H1 (cell line): ENCODE data around the gene TMEM204. TPM values are rescaled to one million over a fixed set of nuclear protein-coding genes. Genes with fewer than 3 reads are reported as not detected.

Source experiments
- CTCF ChIA-PET: fragments of 300-600 bp; sonication (Branson Sonifier 250); formaldehyde crosslinking; loops from one replicate; lab custom pipeline; 2021; ENCODE audit not compliant: partially characterized antibody; lab: Charles Lee
- POLR2A ChIA-PET: fragments of 300-600 bp; sonication (Branson Sonifier 250); formaldehyde crosslinking; loops from one replicate; lab custom pipeline; 2021; ENCODE audit warnings: inconsistent platforms; ENCODE audit not compliant: partially characterized antibody; lab: Charles Lee
- DNase-seq, 2 experiments: peaks; one replicate each; pipeline versions ENCODE4 v3.0.0 to v3.0.0-alpha.2; 2010 to 2022; ENCODE audit warnings: low spot score in 2 of 2, low read depth in 1 of 2, mixed read lengths in 1 of 2
- FAIRE-seq: peaks from 2 replicates; lab custom pipeline; 2011; peaks lifted over from hg19 to GRCh38; lab: Jason Lieb, UNC
- H2AFZ ChIP-seq: 2 replicates; pipeline ENCODE4 v1.8.1; 2012; ENCODE audit warnings: low read length, inconsistent platforms
- H2AK5ac ChIP-seq: 2 replicates; pipeline ENCODE4 v1.6.1; 2013; ENCODE audit warnings: low read depth, low read length
- H2BK120ac ChIP-seq: replicated peaks from 2 replicates; pipeline ENCODE3; 2013; ENCODE audit warnings: low read depth, low read length, inconsistent platforms
- H2BK12ac ChIP-seq: 2 replicates; pipeline ENCODE4 v1.6.1; 2013; ENCODE audit warnings: low read depth, low read length
- H2BK15ac ChIP-seq: 2 replicates; pipeline ENCODE4 v1.6.1; 2013; ENCODE audit warnings: low read length
- H2BK20ac ChIP-seq: 2 replicates; pipeline ENCODE4 v1.6.1; 2013; ENCODE audit warnings: low read length
- H2BK5ac ChIP-seq: 2 replicates; pipeline ENCODE4 v1.6.1; 2013; ENCODE audit warnings: low read depth, low read length
- H3K14ac ChIP-seq: 2 replicates; pipeline ENCODE4 v1.6.1; 2013; ENCODE audit warnings: inconsistent platforms; ENCODE audit not compliant: insufficient read length
- H3K18ac ChIP-seq: 2 replicates; pipeline ENCODE4 v1.6.1; 2013; ENCODE audit warnings: low read length; ENCODE audit errors: extremely low read depth
- H3K23ac ChIP-seq: 2 replicates; pipeline ENCODE4 v1.6.1; 2013; ENCODE audit warnings: inconsistent platforms; ENCODE audit not compliant: insufficient read length
- H3K23me2 ChIP-seq: 2 replicates; pipeline ENCODE4 v1.6.1; 2013; ENCODE audit warnings: low read depth, low read length
- H3K27ac ChIP-seq: 2 replicates; pipeline ENCODE4 v1.6.1; 2011; ENCODE audit warnings: low read depth, low read length, inconsistent platforms
- H3K27me3 ChIP-seq, 4 experiments: replicated peaks in 1 of 4; 1 replicate in 1 of 4; 2 replicates in 3 of 4; pipeline versions ENCODE4 v1.6.1 to v1.8.1; 2011 to 2013; ENCODE audit warnings: low read length in 3 of 4, mild to moderate bottlenecking in 3 of 4, inconsistent platforms in 2 of 4, mixed read lengths in 2 of 4, moderate library complexity in 1 of 4; ENCODE audit not compliant: control insufficient read depth in 3 of 4, insufficient read depth in 3 of 4; ENCODE audit errors: extremely low read depth in 1 of 4
- H3K36me3 ChIP-seq, 4 experiments: 2 replicates each; pipeline versions ENCODE4 v1.6.1 to v1.8.1; 2011 to 2013; ENCODE audit warnings: mild to moderate bottlenecking in 4 of 4, low read length in 3 of 4, moderate library complexity in 2 of 4, control low read depth in 1 of 4, inconsistent platforms in 1 of 4; ENCODE audit not compliant: insufficient read depth in 4 of 4, control insufficient read depth in 2 of 4
- H3K4ac ChIP-seq: replicated peaks from 2 replicates; pipeline ENCODE3; 2013; ENCODE audit warnings: low read length, low read depth, mixed read lengths, inconsistent platforms; ENCODE audit not compliant: insufficient read length
- H3K4me1 ChIP-seq, 4 experiments: replicated peaks in 1 of 4; 1 replicate in 1 of 4; 2 replicates in 3 of 4; pipeline versions ENCODE4 v1.6.1 to v1.8.1; 2011 to 2013; ENCODE audit warnings: low read length in 3 of 4, inconsistent platforms in 2 of 4, mixed read lengths in 1 of 4; ENCODE audit not compliant: insufficient read depth in 4 of 4, control insufficient read depth in 3 of 4
- H3K4me2 ChIP-seq, 2 experiments: 2 replicates each; pipeline versions ENCODE4 v1.6.1 to v1.8.1; 2011 to 2013; ENCODE audit warnings: low read depth in 2 of 2, low read length in 2 of 2, control low read depth in 1 of 2, inconsistent platforms in 1 of 2, mild to moderate bottlenecking in 1 of 2; ENCODE audit not compliant: insufficient read depth in 1 of 2
- H3K4me3 ChIP-seq, 4 experiments: fragments of 200-600, 300-600 bp in 1 of 4; sonication (generic), shearing (Covaris generic), sonication (Bioruptor Twin) in 1 of 4; 2 replicates each; pipeline versions ENCODE4 v1.5.1 to v1.8.1; 2011 to 2016; ENCODE audit warnings: low read length in 4 of 4, low read depth in 3 of 4, control low read depth in 2 of 4, inconsistent platforms in 2 of 4, mild to moderate bottlenecking in 2 of 4, mixed read lengths in 1 of 4, moderate library complexity in 1 of 4; ENCODE audit not compliant: insufficient read depth in 2 of 4; ENCODE audit errors: extremely low read depth in 1 of 4
- H3K56ac ChIP-seq: replicated peaks from 2 replicates; pipeline ENCODE3; 2013; ENCODE audit warnings: low read depth, mild to moderate bottlenecking, mixed read lengths, low read length, inconsistent platforms; ENCODE audit not compliant: insufficient read length
- H3K79me1 ChIP-seq: 2 replicates; pipeline ENCODE4 v1.6.1; 2013; ENCODE audit warnings: low read depth, low read length, control low read depth
- H3K79me2 ChIP-seq, 2 experiments: 2 replicates each; pipeline versions ENCODE4 v1.6.1 to v1.8.1; 2012 to 2013; ENCODE audit warnings: low read length in 2 of 2, mild to moderate bottlenecking in 2 of 2, inconsistent platforms in 1 of 2; ENCODE audit not compliant: insufficient read depth in 2 of 2, control insufficient read depth in 1 of 2
- H3K9ac ChIP-seq, 4 experiments: replicated peaks in 1 of 4; 1 replicate in 1 of 4; 2 replicates in 3 of 4; pipeline versions ENCODE4 v1.6.1 to v1.8.1; 2011 to 2013; ENCODE audit warnings: low read depth in 3 of 4, low read length in 3 of 4, control low read depth in 2 of 4, mild to moderate bottlenecking in 2 of 4, moderate library complexity in 2 of 4, inconsistent platforms in 1 of 4; ENCODE audit errors: extremely low read depth in 1 of 4
- H3K9me3 ChIP-seq, 2 experiments: 2 replicates each; pipeline versions ENCODE4 v1.6.1 to v1.8.1; 2012 to 2013; ENCODE audit warnings: mild to moderate bottlenecking in 2 of 2, moderate library complexity in 2 of 2, control low read depth in 1 of 2, inconsistent platforms in 1 of 2, low read depth in 1 of 2, low read length in 1 of 2, mixed read lengths in 1 of 2; ENCODE audit not compliant: insufficient read depth in 2 of 2
- H4K20me1 ChIP-seq, 2 experiments: replicated peaks in 1 of 2; 2 replicates each; pipeline versions ENCODE3 to v1.8.1; 2011 to 2013; ENCODE audit warnings: inconsistent platforms in 2 of 2, low read length in 2 of 2, mild to moderate bottlenecking in 1 of 2; ENCODE audit not compliant: insufficient read depth in 2 of 2, control insufficient read depth in 1 of 2
- H4K5ac ChIP-seq: 2 replicates; pipeline ENCODE4 v1.6.1; 2013; ENCODE audit warnings: low read length, low read depth, mixed read lengths, inconsistent platforms; ENCODE audit not compliant: insufficient read length
- H4K8ac ChIP-seq: 2 replicates; pipeline ENCODE4 v1.8.0; 2013; ENCODE audit warnings: mild to moderate bottlenecking, moderate library complexity, low read length, inconsistent platforms; ENCODE audit not compliant: insufficient read depth; ENCODE audit errors: extremely low read depth
- H4K91ac ChIP-seq: replicated peaks from 2 replicates; pipeline ENCODE3; 2013; ENCODE audit warnings: low read length, mixed read lengths, inconsistent platforms; ENCODE audit not compliant: insufficient read length
- BRCA1 ChIP-seq: IDR thresholded peaks from 2 replicates; pipeline ENCODE4 v1.6.1; 2012; ENCODE audit warnings: low read depth, low read length, improper control_type of control experiment
- CEBPB ChIP-seq: IDR thresholded peaks from 2 replicates; pipeline ENCODE4 v1.6.1; 2012; ENCODE audit warnings: low read depth, low read length
- CHD1 ChIP-seq: IDR thresholded peaks from 2 replicates; pipeline ENCODE4 v1.6.1; 2012; ENCODE audit warnings: low read depth, low read length, improper control_type of control experiment
- E2F6 ChIP-seq: IDR thresholded peaks from 2 replicates; pipeline ENCODE4 v1.6.1; 2012; ENCODE audit warnings: inconsistent platforms
- EZH2 ChIP-seq: fragments of 200-600 bp; sonication (generic); IDR thresholded peaks from 2 replicates; pipeline ENCODE4 v1.7.1; 2012; ENCODE audit warnings: low read depth, mild to moderate bottlenecking, moderate library complexity, low read length, inconsistent platforms; ENCODE audit not compliant: severe bottlenecking
- POLR2AphosphoS5 ChIP-seq: IDR thresholded peaks from 2 replicates; pipeline ENCODE4 v1.6.1; 2011; ENCODE audit warnings: low read depth, low read length
- RFX5 ChIP-seq: IDR thresholded peaks from 2 replicates; pipeline ENCODE4 v1.6.1; 2011; ENCODE audit warnings: low read depth, low read length, improper control_type of control experiment, borderline replicate concordance
- SAP30 ChIP-seq: fragments of 300-600 bp; sonication (generic); IDR thresholded peaks from 2 replicates; pipeline ENCODE4 v1.7.1; 2012; ENCODE audit warnings: low read length, moderate library complexity, mild to moderate bottlenecking, inconsistent platforms; ENCODE audit not compliant: insufficient read depth, insufficient replicate concordance
- SP2 ChIP-seq: IDR thresholded peaks from 2 replicates; pipeline ENCODE4 v1.6.1; 2012; ENCODE audit warnings: mild to moderate bottlenecking, low read length, inconsistent platforms
- TAF7 ChIP-seq: optimal IDR thresholded peaks from 2 replicates; pipeline ENCODE3; 2011; ENCODE audit warnings: low read depth, mild to moderate bottlenecking, inconsistent platforms, low read length, moderate library complexity, borderline replicate concordance
- WGBS, 2 experiments: shearing (Covaris generic) in 1 of 2; methylation state at CpG; one replicate each; pipeline versions ENCODE4 v1.1.6 to v1.1.7; 2013 to 2015; ENCODE audit warnings: low lambda C conversion rate in 2 of 2, mixed read lengths in 2 of 2, inconsistent platforms in 1 of 2, low coverage in 1 of 2, missing lambda C conversion rate in 1 of 2; ENCODE audit not compliant: insufficient replicate concordance in 2 of 2, insufficient coverage in 1 of 2, insufficient read length in 1 of 2; ENCODE audit errors: extremely low coverage in 1 of 2, missing lambda C conversion rate in 1 of 2; 5-methylcytosine and 5-hydroxymethylcytosine counted together
- polyA plus RNA-seq, 7 experiments: library from polyadenylated mRNA; depleted of rRNA in 3 of 7; stranded (reverse) in 5 of 7; unstranded in 2 of 7; fragments of >200 nt in 5 of 7; fragments of 200-250 nt in 2 of 7; gene quantifications; 1 replicate in 5 of 7; 2 replicates in 1 of 7; 4 replicates in 1 of 7; pipeline versions ENCODE4 v1.2.1 to v1.2.3, GENCODE V29; 2011 to 2013; ENCODE audit warnings: missing spikeins in 2 of 7, mixed read lengths in 2 of 7
- total RNA-seq: library from RNA; stranded (reverse); fragmentation: NEBNext Ultra II Directional; extraction: Animal tissue kit (Norgen Biotek cat#: 25700); gene quantifications from 2 replicates; pipeline ENCODE4 v1.2.1, GENCODE V29; 2021
- TF ChIP-seq, protein P1 (sequence below): IDR thresholded peaks from 2 replicates; pipeline ENCODE4 v1.6.1; 2011; ENCODE audit warnings: low read depth, mild to moderate bottlenecking, low read length; ENCODE audit not compliant: insufficient read depth

The TMEM204 gene
- total and polyA plus RNA-seq, 2 of the 8 experiments (the other 6 are each of a cell fraction or from before 2014, with no cell fraction given): not detected

DNA sequence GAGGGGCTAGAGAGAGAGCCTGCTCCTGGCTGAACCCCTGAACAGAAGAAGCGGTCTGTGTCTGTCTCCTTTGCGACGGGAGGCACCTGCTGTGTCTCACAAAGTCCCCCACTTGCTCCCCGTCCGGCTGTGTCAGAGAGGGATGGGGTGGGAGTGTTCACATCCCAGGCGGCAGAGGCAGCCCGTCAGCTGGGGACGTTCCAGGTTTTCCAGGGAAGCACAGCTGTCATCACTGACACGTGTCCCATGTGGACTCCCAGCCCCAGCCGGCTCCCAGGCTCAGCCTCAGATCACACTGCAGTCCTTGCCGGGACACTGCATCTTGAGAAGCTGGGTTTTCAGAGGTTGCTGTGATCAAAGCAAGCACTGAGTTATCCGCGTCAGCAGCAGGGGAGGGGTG, 38.8 kb upstream of the TMEM204 start:
- H3K27ac ChIP-seq: no peak overlapping the region
- TF ChIP-seq SAP30: no peak
- TF ChIP-seq RFX5: no peak
- no peak for TF ChIP-seq CEBPB
- no peak for TF ChIP-seq SP2
- no peak for TF ChIP-seq CHD1
- TF ChIP-seq, protein P1, sequence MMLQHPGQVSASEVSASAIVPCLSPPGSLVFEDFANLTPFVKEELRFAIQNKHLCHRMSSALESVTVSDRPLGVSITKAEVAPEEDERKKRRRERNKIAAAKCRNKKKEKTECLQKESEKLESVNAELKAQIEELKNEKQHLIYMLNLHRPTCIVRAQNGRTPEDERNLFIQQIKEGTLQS: no peak
- no peak for TF ChIP-seq POLR2AphosphoS5
- no peak for TF ChIP-seq TAF7
- TF ChIP-seq EZH2: no peak
- no peak for TF ChIP-seq BRCA1
- TF ChIP-seq E2F6: no peak
- H4K5ac ChIP-seq: no peak overlapping the region
- peak overlapping the region; percentile 88 to 90; a peak in 2 of 4 replicates for H3K4me2 ChIP-seq
- no peak overlapping the region for H2BK5ac ChIP-seq
- H3K27me3 ChIP-seq: no peaks in the 10 kb centered on the region
- ChIA-PET CTCF (interaction anchor here (0.6 to 2.2 kb wide), 6 partner anchors 13 to 64 kb away, joined by 3 to 7 read pairs (median 3); partner anchors contain the start of gene PERCC1), POLR2A (interaction anchor here (1.1 to 16.8 kb wide), 8 partner anchors 10 to 116 kb away, joined by 3 to 175 read pairs (median 6); no protein-coding TSS in a partner anchor)
- FAIRE-seq: no peak
- H3K14ac ChIP-seq: no peak overlapping the region
- H4K91ac ChIP-seq: no peak overlapping the region
- peaks cover 0 to 12% of the 10 kb centered on the region in 2 experiments; a peak in 1 of 4 replicates for H3K79me2 ChIP-seq
- no peak for DNase-seq
- peaks cover 3% of the 10 kb centered on the region in 2 experiments for H4K20me1 ChIP-seq
- H2AFZ ChIP-seq: no peak overlapping the region
- no peak overlapping the region for H2BK20ac ChIP-seq
- peak overlapping the region in 1 of 4 experiments; percentile 90; a peak in 1 of 8 replicates for H3K4me3 ChIP-seq
- H3K23ac ChIP-seq: no peak overlapping the region
- H4K8ac ChIP-seq: peak overlapping the region; percentile 28; the same call in 1 of the 2 replicates
- H3K36me3 ChIP-seq: peaks cover 11 to 41% (median 20%) of the 10 kb centered on the region in 4 experiments
- H2AK5ac ChIP-seq: no peak overlapping the region
- H3K9me3 ChIP-seq: no peaks in the 10 kb centered on the region
- no peak overlapping the region for H2BK120ac ChIP-seq
- H3K18ac ChIP-seq: no peak overlapping the region
- peaks cover 3% of the 10 kb centered on the region for H3K79me1 ChIP-seq
- H3K9ac ChIP-seq: no peak overlapping the region; a peak in 1 of 7 replicates
- H3K4ac ChIP-seq: no peak overlapping the region
- WGBS, 2 experiments: 94% methylated on average over 13 of the region's 13 CpGs; no CpG with 5 or more reads in 1 of the 2 experiments
- no peak overlapping the region for H3K56ac ChIP-seq
- no peak overlapping the region for H2BK12ac ChIP-seq
- H2BK15ac ChIP-seq: no peak overlapping the region
- H3K4me1 ChIP-seq: peaks cover 0 to 8% (median 5%) of the 10 kb centered on the region in 4 experiments; a peak in 4 of 7 replicates
- peaks cover 9% of the 10 kb centered on the region for H3K23me2 ChIP-seq
